GM23338 (cell line): Measurements from ENCODE around the gene ZDHHC4. TPM values are rescaled to one million over a fixed set of nuclear protein-coding genes. Genes with fewer than 3 reads are reported as not detected.

Experiments
- ATAC-seq: fragments of 200-7000 bp; cut with Tn5 transposase; 3 replicates; pipeline ENCODE4 v1.9.1; 2020
- DNase-seq: peaks from one replicate; pipeline ENCODE4 v3.0.0-alpha.2; 2015; ENCODE audit warnings: low spot score
- H2AFZ ChIP-seq: fragments of 200-600 bp; sonication (generic); 2 replicates; pipeline ENCODE4 v1.8.0; 2016; ENCODE audit warnings: antibody characterized with exemption, mild to moderate bottlenecking, moderate library complexity
- H3F3A ChIP-seq: fragments of 200-600 bp; sonication (generic); replicated peaks from 2 replicates; pipeline ENCODE4 v1.8.0; 2017; ENCODE audit warnings: antibody characterized with exemption, mixed run types, low read depth
- H3K27ac ChIP-seq: fragments of 200-600 bp; sonication (generic); 2 replicates; pipeline ENCODE4 v1.6.1; 2016; ENCODE audit warnings: low read depth
- H3K27me3 ChIP-seq: fragments of 200-600 bp; sonication (generic); 2 replicates; pipeline ENCODE4 v1.8.0; 2016; ENCODE audit warnings: mild to moderate bottlenecking, mixed run types, moderate library complexity; ENCODE audit not compliant: insufficient read depth
- H3K36me3 ChIP-seq: fragments of 200-600 bp; sonication (generic); 2 replicates; pipeline ENCODE4 v1.8.0; 2016; ENCODE audit warnings: mild to moderate bottlenecking; ENCODE audit not compliant: insufficient read depth
- H3K4me1 ChIP-seq: fragments of 200-600 bp; sonication (generic); 2 replicates; pipeline ENCODE4 v1.8.0; 2016; ENCODE audit warnings: mild to moderate bottlenecking, moderate library complexity; ENCODE audit not compliant: insufficient read depth
- H3K4me2 ChIP-seq: fragments of 200-600 bp; sonication (generic); 2 replicates; pipeline ENCODE4 v1.7.1; 2017; ENCODE audit warnings: mixed run types
- H3K4me3 ChIP-seq: fragments of 200-600 bp; sonication (generic); 2 replicates; pipeline ENCODE4 v1.6.1; 2016; ENCODE audit warnings: mixed run types
- H3K79me2 ChIP-seq: fragments of 200-600 bp; sonication (generic); replicated peaks from 2 replicates; pipeline ENCODE4 v1.8.0; 2017; ENCODE audit warnings: mild to moderate bottlenecking; ENCODE audit not compliant: insufficient read depth
- H3K9me2 ChIP-seq: fragments of 200-600 bp; sonication (generic); 2 replicates; pipeline ENCODE4 v1.8.0; 2017; ENCODE audit not compliant: insufficient read depth
- H4K20me1 ChIP-seq: fragments of 200-600 bp; sonication (generic); replicated peaks from 2 replicates; pipeline ENCODE4 v1.8.0; 2017; ENCODE audit warnings: mild to moderate bottlenecking; ENCODE audit not compliant: insufficient read depth
- H3K27ac Mint-ChIP-seq: 2 replicates; pipeline ENCODE4 v1.8.0; 2020; ENCODE audit warnings: inconsistent platforms, mild to moderate bottlenecking, moderate library complexity, mixed read lengths
- H3K27me3 Mint-ChIP-seq: 3 replicates; pipeline ENCODE4 v1.8.0; 2022; ENCODE audit warnings: low read depth, mild to moderate bottlenecking, moderate library complexity, mixed read lengths, inconsistent platforms; ENCODE audit not compliant: insufficient read depth, poor library complexity
- H3K36me3 Mint-ChIP-seq: 3 replicates; pipeline ENCODE4 v1.8.0; 2021; ENCODE audit warnings: low read depth, mild to moderate bottlenecking, inconsistent platforms, moderate library complexity, mixed read lengths
- H3K4me1 Mint-ChIP-seq: 3 replicates; pipeline ENCODE4 v1.8.0; 2020; ENCODE audit warnings: mild to moderate bottlenecking, inconsistent platforms, mixed read lengths
- H3K4me3 Mint-ChIP-seq: 3 replicates; pipeline ENCODE4 v1.8.0; 2021; ENCODE audit warnings: moderate library complexity, mild to moderate bottlenecking, inconsistent platforms, mixed read lengths
- H3K9me3 Mint-ChIP-seq: 3 replicates; pipeline ENCODE4 v1.8.0; 2020; ENCODE audit warnings: moderate library complexity, mild to moderate bottlenecking, inconsistent platforms, mixed read lengths
- CREB1 ChIP-seq: fragments of 250-450 bp; sonication (Bioruptor Pico); IDR thresholded peaks from 2 replicates; pipeline ENCODE4 v1.5.0; 2020; ENCODE audit warnings: low read depth, mild to moderate bottlenecking, moderate library complexity
- ETS1 ChIP-seq: IDR thresholded peaks from 2 replicates; pipeline ENCODE4 v1.6.1; 2016; ENCODE audit warnings: antibody characterized with exemption
- EZH2phosphoT487 ChIP-seq: fragments of 200-600 bp; sonication (generic); IDR thresholded peaks from one replicate; pipeline ENCODE4 v1.8.1; 2018; ENCODE audit warnings: antibody characterized with exemption; ENCODE audit not compliant: unreplicated experiment
- JUNB ChIP-seq: IDR thresholded peaks from one replicate; pipeline ENCODE4 v1.6.1; 2016; ENCODE audit warnings: antibody characterized with exemption; ENCODE audit not compliant: unreplicated experiment
- NANOG ChIP-seq: IDR thresholded peaks from 2 replicates; pipeline ENCODE4 v1.6.1; 2016; ENCODE audit warnings: antibody characterized with exemption, borderline replicate concordance
- POLR2AphosphoS5 ChIP-seq: IDR thresholded peaks from 2 replicates; pipeline ENCODE4 v1.6.1; 2016; ENCODE audit warnings: antibody characterized with exemption, low read depth
- REST ChIP-seq: IDR thresholded peaks from one replicate; pipeline ENCODE4 v1.6.1; 2018; ENCODE audit warnings: antibody characterized with exemption; ENCODE audit not compliant: unreplicated experiment
- STAT1 ChIP-seq: IDR thresholded peaks from one replicate; pipeline ENCODE4 v1.6.1; 2016; ENCODE audit warnings: antibody characterized with exemption; ENCODE audit not compliant: unreplicated experiment
- ZNF462 ChIP-seq: fragments of 250-450 bp; sonication (Bioruptor Pico); IDR thresholded peaks from 2 replicates; pipeline ENCODE4 v1.5.0; 2020; ENCODE audit warnings: mild to moderate bottlenecking, moderate library complexity
- polyA plus RNA-seq: library from polyadenylated mRNA; unstranded; fragments of >200 nt; fragmentation: Nextera tagmentation; extraction: Ambion mirVana; gene quantifications from 2 replicates; pipeline ENCODE4 v1.2.1, GENCODE V29; 2016
- total RNA-seq: library from RNA; depleted of rRNA; stranded (reverse); fragments of >200 nt; shearing (Covaris generic); gene quantifications from 2 replicates; pipeline ENCODE4 v1.2.3, GENCODE V29; 2014

Gene ZDHHC4
- total and polyA plus RNA-seq, 2 experiments from 2014 or later, result 31.2 to 58.9 TPM

GRCh38 chr7:6618621-6619020 lies 41.4 kb downstream of the ZDHHC4 start:
- no peak overlapping the region for H2AFZ ChIP-seq
- no peaks in the 10 kb centered on the region for H3K36me3 ChIP-seq
- H4K20me1 ChIP-seq, result no peaks in the 10 kb centered on the region
- Mint-ChIP-seq H3K36me3 (peaks cover 29% of the 10 kb centered on the region), H3K4me1 (peaks cover 11% of the 10 kb centered on the region), H3K27me3 (peaks cover 19% of the 10 kb centered on the region), H3K9me3 (peaks cover 5% of the 10 kb centered on the region; the same call in 2 of the 3 replicates), H3K4me3 (no peak overlapping the region), H3K27ac (no peak overlapping the region)
- no peak for TF ChIP-seq NANOG
- no peak for TF ChIP-seq JUNB
- no peak for TF ChIP-seq CREB1 (CRISPR knock-in tag)
- no peak for TF ChIP-seq EZH2phosphoT487
- no peak for TF ChIP-seq ETS1
- no peak overlapping the region for H3K4me3 ChIP-seq
- H3F3A ChIP-seq, result no peaks in the 10 kb centered on the region
- H3K9me2 ChIP-seq, result no peaks in the 10 kb centered on the region
- no peak overlapping the region for H3K4me2 ChIP-seq
- ATAC-seq (no peak), DNase-seq (no peak)
- H3K4me1 ChIP-seq, result peaks cover 11% of the 10 kb centered on the region
- H3K79me2 ChIP-seq, result no peaks in the 10 kb centered on the region
- no peaks in the 10 kb centered on the region for H3K27me3 ChIP-seq
- no peak overlapping the region for H3K27ac ChIP-seq

GRCh38 chr7:6619961-6620360 lies 42.7 kb downstream of the ZDHHC4 start:
- Mint-ChIP-seq H3K9me3 (peaks cover 5% of the 10 kb centered on the region; the same call in 2 of the 3 replicates), H3K36me3 (peaks cover 31% of the 10 kb centered on the region)
- TF ChIP-seq REST (no peak), STAT1 (no peak), CREB1 (CRISPR knock-in tag) (no peak), ZNF462 (CRISPR knock-in tag) (no peak), JUNB (no peak), NANOG (no peak), ETS1 (no peak), EZH2phosphoT487 (no peak), POLR2AphosphoS5 (no peak)

More at GRCh38 chr7:6619961-6620360, 42.7 kb downstream of the ZDHHC4 start:
- H3K27ac Mint-ChIP-seq, result no peak overlapping the region
- DNase-seq (no peak), ATAC-seq (no peak)
- H3K4me3 ChIP-seq, result no peak overlapping the region
- H3F3A ChIP-seq, result no peaks in the 10 kb centered on the region
- H3K4me3 Mint-ChIP-seq, result no peak overlapping the region
- H3K4me1 Mint-ChIP-seq, result peaks cover 3% of the 10 kb centered on the region; the same call in 1 of the 3 replicates
- H3K4me1 ChIP-seq, result no peaks in the 10 kb centered on the region
- no peak overlapping the region for H3K4me2 ChIP-seq
- H3K36me3 ChIP-seq, result no peaks in the 10 kb centered on the region
- H2AFZ ChIP-seq, result no peak overlapping the region
- peaks cover 8% of the 10 kb centered on the region for H3K27me3 Mint-ChIP-seq
- H3K27me3 ChIP-seq, result no peaks in the 10 kb centered on the region
- no peaks in the 10 kb centered on the region for H4K20me1 ChIP-seq
- H3K27ac ChIP-seq, result no peak overlapping the region
- no peaks in the 10 kb centered on the region for H3K9me2 ChIP-seq
- no peaks in the 10 kb centered on the region for H3K79me2 ChIP-seq
